Glomerular visceral epithelial cell (primary cell): Measurements from ENCODE around the gene CALD1.

Experiments
- DNase-seq: peaks from one replicate; pipeline ENCODE4 v3.0.0-alpha.2; 2016; ENCODE audit errors: extremely low spot score

The CALD1 gene

GRCh38 chr7:134859783-134860182 is 80.3 kb downstream of the CALD1 start:
- no peak for DNase-seq

- DNase-seq = no peak
Observed at GRCh38 chr7:134865001-134865845, 85.8 kb downstream of the CALD1 start.

- DNase-seq = no peak
Observed at GRCh38 chr7:134866617-134867016, 87.2 kb downstream of the CALD1 start.

- DNase-seq = no peak
Observed at GRCh38 chr7:134870156-134870555, 90.7 kb downstream of the CALD1 start.

- DNase-seq = no peak
Observed at GRCh38 chr7:134870781-134871180, 91.3 kb downstream of the CALD1 start.

- no peak for DNase-seq
Observed at GRCh38 chr7:134873253-134873652, 93.8 kb downstream of the CALD1 start.

- no peak for DNase-seq
Observed at GRCh38 chr7:134874407-134874806, 95.0 kb downstream of the CALD1 start.

GRCh38 chr7:134875867-134876266 is 96.4 kb downstream of the CALD1 start:
- no peak for DNase-seq

- no peak for DNase-seq
Observed at GRCh38 chr7:134878746-134879357, 99.4 kb downstream of the CALD1 start.

GRCh38 chr7:134879815-134880475 is 100.5 kb downstream of the CALD1 start:
- no peak for DNase-seq

- DNase-seq = no peak
Observed at GRCh38 chr7:134882481-134882880, 103.0 kb downstream of the CALD1 start.

- peak; percentile 25 for DNase-seq
Observed at GRCh38 chr7:134885967-134886352, 106.5 kb downstream of the CALD1 start.

- DNase-seq = peak; percentile 51
Observed at GRCh38 chr7:134886353-134887057, 107.1 kb downstream of the CALD1 start.

- DNase-seq = no peak
Observed at GRCh38 chr7:134887523-134887922, 108.1 kb downstream of the CALD1 start.

- DNase-seq = no peak
Observed at GRCh38 chr7:134888141-134888740, 108.8 kb downstream of the CALD1 start.

GRCh38 chr7:134890246-134891240 is 111.1 kb downstream of the CALD1 start:
- peak; percentile 84 for DNase-seq

- peak; percentile 88 for DNase-seq
Observed at GRCh38 chr7:134891262-134891695, 111.8 kb downstream of the CALD1 start.

GRCh38 chr7:134891696-134892678 is 112.6 kb downstream of the CALD1 start:
- DNase-seq = no peak

- no peak for DNase-seq
Observed at GRCh38 chr7:134892963-134893362, 113.5 kb downstream of the CALD1 start.
